ENCODE results near the gene ZW10. TPM values are rescaled to one million over a fixed set of nuclear protein-coding genes. Genes with fewer than 3 reads are reported as not detected.

ZW10 gene
- total RNA-seq, 1 experiment from 2014 or later, result 21.0 TPM

GRCh38 chr11:113722934-113723333 lies 50.6 kb downstream of the ZW10 start:
- H3K4me1 ChIP-seq (ENCODE audit: control insufficient read depth in 1 of 2, insufficient read depth in 2 of 2, low read length in 2 of 2), result no peaks in the 10 kb centered on the region
- H3K9ac ChIP-seq (ENCODE audit: low read length), result no peak overlapping the region
- TF ChIP-seq POLR2A (IDR thresholded peaks at IDR 0.05; ENCODE audit: borderline replicate concordance, extremely low read depth, insufficient read depth, insufficient read length) (no peak), ZBTB33 (IDR thresholded peaks at IDR 0.05; ENCODE audit: extremely low read depth, insufficient replicate concordance, low read length) (no peak), ZFX (IDR thresholded peaks at IDR 0.05) (no peak), REST (IDR thresholded peaks at IDR 0.05; ENCODE audit: low read depth) (no peak), TCF7L2 (IDR thresholded peaks at IDR 0.05; ENCODE audit: borderline replicate concordance, extremely low read depth, insufficient read depth, insufficient read length) (no peak), ATF3 (IDR thresholded peaks at IDR 0.05) (no peak), JUND (IDR thresholded peaks at IDR 0.05) (no peak), MAX (IDR thresholded peaks at IDR 0.05) (no peak)
- no peaks in the 10 kb centered on the region for H3K36me3 ChIP-seq (ENCODE audit: control insufficient read depth in 1 of 2, insufficient read depth in 2 of 2, low read length in 2 of 2)
- no peaks in the 10 kb centered on the region for H3K9me2 ChIP-seq (ENCODE audit: insufficient read depth)
- DNase-seq (ENCODE audit: low read depth, low spot score), result no peak
- ATAC-seq, result no peak
- ChIA-PET CTCF (no interaction called here), POLR2A (no interaction called here), RAD21 (ENCODE audit: low non-redundant PET in 1 of 2, low total read pairs in 2 of 2, uncharacterized antibody in 2 of 2, unreplicated experiment in 2 of 2) (no interaction called here)
- no peaks in the 10 kb centered on the region for H3K9me3 ChIP-seq (ENCODE audit: control insufficient read depth in 1 of 2, insufficient read depth in 1 of 2, low read depth in 1 of 2, low read length in 2 of 2)
- H2AFZ ChIP-seq (ENCODE audit: low read depth, low read length, poor library complexity, severe bottlenecking), result no peak overlapping the region
- H3K27ac ChIP-seq (ENCODE audit: low read depth, low read length), result no peak overlapping the region
- no peaks in the 10 kb centered on the region for H4K20me1 ChIP-seq (ENCODE audit: insufficient read depth)
- intact Hi-C loops (cut with micrococcal nuclease), result no loop called here
- BruUV-seq (replicated peaks), result no TSS peak
- H3K4me2 ChIP-seq (ENCODE audit: low read length), result no peak overlapping the region
- no peak overlapping the region for H3K4me3 ChIP-seq (replicated peaks in 1 of 2; ENCODE audit: low read depth in 1 of 2, low read length in 2 of 2)
- no peaks in the 10 kb centered on the region for H3K79me2 ChIP-seq (ENCODE audit: insufficient read depth, low read length)
- H3K27me3 ChIP-seq (ENCODE audit: insufficient read depth, low read length), result no peaks in the 10 kb centered on the region

Data from HCT116 (cell line).